K562 (cell line): ENCODE measurements around the gene MED29. TPM values are rescaled to one million over a fixed set of nuclear protein-coding genes. Genes with fewer than 3 reads are reported as not detected.

ENCODE experiments used
- ATF7 ChIP-seq: fragments of 450-650 bp; IDR thresholded peaks from 2 replicates; pipeline ENCODE4 v1.7.1; 2014; ENCODE audit warnings: mild to moderate bottlenecking, moderate library complexity
- CHCHD3 ChIP-seq: fragments of 250-450 bp; sonication (Bioruptor Pico); IDR thresholded peaks from 2 replicates; pipeline ENCODE4 v2.1.2; 2022; ENCODE audit warnings: mild to moderate bottlenecking
- CREM ChIP-seq: IDR thresholded peaks from 2 replicates; pipeline ENCODE4 v1.6.1; 2014; ENCODE audit warnings: antibody characterized with exemption, low read depth
- FOSL1 ChIP-seq: fragments of 200-800 bp; sonication (Bioruptor generic); conservative IDR thresholded peaks from 2 replicates; pipeline ENCODE4 v1.6.1; 2016; ENCODE audit warnings: missing genetic modification characterization, missing compliant biosample characterization
- GABPA ChIP-seq: fragments of 200-800 bp; sonication (Bioruptor generic); conservative IDR thresholded peaks from 2 replicates; pipeline ENCODE4 v1.6.1; 2016; ENCODE audit warnings: low read depth, missing genetic modification characterization, missing compliant biosample characterization
- GABPB1 ChIP-seq: sonication (generic); formaldehyde crosslinking; IDR thresholded peaks from 2 replicates; pipeline ENCODE4 v1.8.0; 2022; ENCODE audit warnings: mild to moderate bottlenecking, missing genetic modification reagents
- GTF2A2 ChIP-seq: IDR thresholded peaks from 2 replicates; pipeline ENCODE4 v1.6.1; 2016; ENCODE audit warnings: mild to moderate bottlenecking, missing genetic modification characterization, missing compliant biosample characterization
- POLR2B ChIP-seq: fragments of 450-650 bp; IDR thresholded peaks from 2 replicates; pipeline ENCODE4 v1.6.1; 2018; ENCODE audit warnings: low read depth; ENCODE audit not compliant: partially characterized antibody
- POLR2G ChIP-seq: fragments of 200-400 bp; formaldehyde crosslinking; IDR thresholded peaks from 2 replicates; pipeline ENCODE4 v1.6.1; 2017; ENCODE audit warnings: low read depth, mild to moderate bottlenecking, antibody characterized with exemption, low read length, moderate library complexity
- ZKSCAN3 ChIP-seq: fragments of 250-450 bp; sonication (Bioruptor Pico); IDR thresholded peaks from 2 replicates; pipeline ENCODE4 v1.4.0; 2020
- ZNF121 ChIP-seq: sonication (generic); formaldehyde crosslinking; conservative IDR thresholded peaks from 2 replicates; pipeline ENCODE4 v1.8.0; 2022; ENCODE audit warnings: missing genetic modification reagents
- ZNF589 ChIP-seq: fragments of 200-800 bp; sonication (Bioruptor generic); IDR thresholded peaks from 2 replicates; pipeline ENCODE4 v1.6.1; 2016; ENCODE audit warnings: low read depth, missing genetic modification characterization, missing compliant biosample characterization
- ZNF707 ChIP-seq: fragments of 250-450 bp; sonication (Bioruptor Pico); conservative IDR thresholded peaks from 2 replicates; pipeline ENCODE4 v1.8.0; 2022; ENCODE audit warnings: inconsistent platforms, mild to moderate bottlenecking, moderate library complexity
- polyA plus RNA-seq, 8 experiments: library from polyadenylated mRNA; depleted of rRNA in 4 of 8; stranded (reverse) in 5 of 8; unstranded in 3 of 8; fragments of >200 nt; fragmentation: Nextera tagmentation in 2 of 8; fragmentation: Illumina TruSeq in 1 of 8; extraction: Ambion mirVana in 2 of 8; extraction: Trizol in 1 of 8; gene quantifications; 2 replicates each; pipeline versions ENCODE4 v1.2.1 to v1.2.3, GENCODE V29; 2011 to 2014; ENCODE audit warnings: inconsistent platforms in 1 of 8, missing spikeins in 1 of 8
- total RNA-seq, 7 experiments: library from RNA; depleted of rRNA in 6 of 7; stranded (reverse); fragments of >200 nt in 6 of 7; fragmentation: Illumina TruSeq in 2 of 7; extraction: Trizol in 2 of 7; gene quantifications; 2 replicates each; pipeline versions ENCODE4 v1.2.1 to v1.2.3, GENCODE V29; 2011 to 2021; ENCODE audit warnings: low replicate concordance in 1 of 7
- TF ChIP-seq, protein P1 (sequence below): fragments of 250-450 bp; sonication (Bioruptor Pico); IDR thresholded peaks from 2 replicates; pipeline ENCODE4 v1.4.0; 2020; ENCODE audit warnings: borderline replicate concordance
- TF ChIP-seq, protein P2 (sequence below): fragments of 250-450 bp; sonication (Bioruptor Pico); IDR thresholded peaks from 2 replicates; pipeline ENCODE4 v1.5.0; 2021
- TF ChIP-seq, protein P3 (sequence below): fragments of 250-450 bp; sonication (Bioruptor Pico); IDR thresholded peaks from 2 replicates; pipeline ENCODE4 v1.4.0; 2020
- TF ChIP-seq, protein P4 (sequence below): fragments of 250-450 bp; sonication (Bioruptor Pico); IDR thresholded peaks from 2 replicates; pipeline ENCODE4 v1.5.0; 2022; ENCODE audit warnings: mild to moderate bottlenecking
- TF ChIP-seq, protein P5 (sequence below): fragments of 450-650 bp; IDR thresholded peaks from 2 replicates; pipeline ENCODE4 v1.6.1; 2016; ENCODE audit warnings: missing biosample characterization, missing genetic modification characterization

Gene MED29
- total and polyA plus RNA-seq, 9 of the 15 experiments (the other 6 are each of a cell fraction or from before 2014, with no cell fraction given) = 1.8 to 22.6 (median 12.4) TPM

DNA sequence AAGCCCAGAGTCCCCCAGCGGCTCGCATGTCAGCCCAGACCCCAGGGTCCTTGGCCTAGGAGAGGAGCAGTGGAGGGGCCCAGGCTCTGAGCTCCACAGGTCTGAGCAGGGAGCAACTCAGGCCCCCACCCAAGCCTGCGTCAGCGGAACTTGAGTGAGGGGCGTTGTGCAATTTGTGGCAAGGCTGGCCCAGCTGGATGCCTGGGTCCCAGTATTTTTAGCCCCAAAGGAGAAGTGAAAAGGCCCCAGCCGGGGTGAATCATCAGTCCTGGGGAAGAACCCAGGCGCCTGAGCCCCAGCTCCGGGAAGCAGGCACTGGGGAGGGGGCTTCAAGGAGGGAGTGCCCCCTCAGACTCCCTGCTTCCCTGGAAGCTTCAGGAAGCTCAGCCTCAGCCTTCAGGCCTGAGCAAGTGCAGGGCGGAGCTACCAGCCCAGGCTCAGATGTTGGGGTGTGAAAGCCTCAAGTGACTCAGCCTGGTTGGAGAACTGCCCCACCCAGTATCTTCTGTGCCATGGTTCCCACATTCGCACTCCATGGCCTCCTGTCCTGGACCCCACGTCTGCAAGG, 7.2 kb downstream of the MED29 start (continued):
- TF ChIP-seq ZNF589 (CRISPR knock-in tag) (no peak), FOSL1 (tag) (peak; percentile 63), GTF2A2 (tag) (no peak), GABPA (no peak), ATF7 (no peak), ZNF707 (CRISPR knock-in tag) (no peak), CHCHD3 (CRISPR knock-in tag) (no peak), POLR2B (no peak), ZNF121 (no peak), CREM (no peak), ZKSCAN3 (CRISPR knock-in tag) (no peak), POLR2G (0 out of 2 replicates have a peak, but pooled peaks have one; percentile 32), GABPB1 (CRISPR knock-in tag) (no peak)
- TF ChIP-seq, protein P1, sequence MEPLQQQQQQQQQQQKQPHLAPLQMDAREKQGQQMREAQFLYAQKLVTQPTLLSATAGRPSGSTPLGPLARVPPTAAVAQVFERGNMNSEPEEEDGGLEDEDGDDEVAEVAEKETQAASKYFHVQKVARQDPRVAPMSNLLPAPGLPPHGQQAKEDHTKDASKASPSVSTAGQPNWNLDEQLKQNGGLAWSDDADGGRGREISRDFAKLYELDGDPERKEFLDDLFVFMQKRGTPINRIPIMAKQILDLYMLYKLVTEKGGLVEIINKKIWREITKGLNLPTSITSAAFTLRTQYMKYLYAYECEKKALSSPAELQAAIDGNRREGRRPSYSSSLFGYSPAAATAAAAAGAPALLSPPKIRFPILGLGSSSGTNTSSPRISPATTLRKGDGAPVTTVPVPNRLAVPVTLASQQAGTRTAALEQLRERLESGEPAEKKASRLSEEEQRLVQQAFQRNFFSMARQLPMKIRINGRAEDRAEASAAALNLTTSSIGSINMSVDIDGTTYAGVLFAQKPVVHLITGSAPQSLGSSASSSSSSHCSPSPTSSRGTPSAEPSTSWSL (CRISPR knock-in tag) = no peak
- TF ChIP-seq, protein P2, sequence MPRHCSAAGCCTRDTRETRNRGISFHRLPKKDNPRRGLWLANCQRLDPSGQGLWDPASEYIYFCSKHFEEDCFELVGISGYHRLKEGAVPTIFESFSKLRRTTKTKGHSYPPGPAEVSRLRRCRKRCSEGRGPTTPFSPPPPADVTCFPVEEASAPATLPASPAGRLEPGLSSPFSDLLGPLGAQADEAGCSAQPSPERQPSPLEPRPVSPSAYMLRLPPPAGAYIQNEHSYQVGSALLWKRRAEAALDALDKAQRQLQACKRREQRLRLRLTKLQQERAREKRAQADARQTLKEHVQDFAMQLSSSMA (CRISPR knock-in tag) = no peak
- TF ChIP-seq, protein P3, sequence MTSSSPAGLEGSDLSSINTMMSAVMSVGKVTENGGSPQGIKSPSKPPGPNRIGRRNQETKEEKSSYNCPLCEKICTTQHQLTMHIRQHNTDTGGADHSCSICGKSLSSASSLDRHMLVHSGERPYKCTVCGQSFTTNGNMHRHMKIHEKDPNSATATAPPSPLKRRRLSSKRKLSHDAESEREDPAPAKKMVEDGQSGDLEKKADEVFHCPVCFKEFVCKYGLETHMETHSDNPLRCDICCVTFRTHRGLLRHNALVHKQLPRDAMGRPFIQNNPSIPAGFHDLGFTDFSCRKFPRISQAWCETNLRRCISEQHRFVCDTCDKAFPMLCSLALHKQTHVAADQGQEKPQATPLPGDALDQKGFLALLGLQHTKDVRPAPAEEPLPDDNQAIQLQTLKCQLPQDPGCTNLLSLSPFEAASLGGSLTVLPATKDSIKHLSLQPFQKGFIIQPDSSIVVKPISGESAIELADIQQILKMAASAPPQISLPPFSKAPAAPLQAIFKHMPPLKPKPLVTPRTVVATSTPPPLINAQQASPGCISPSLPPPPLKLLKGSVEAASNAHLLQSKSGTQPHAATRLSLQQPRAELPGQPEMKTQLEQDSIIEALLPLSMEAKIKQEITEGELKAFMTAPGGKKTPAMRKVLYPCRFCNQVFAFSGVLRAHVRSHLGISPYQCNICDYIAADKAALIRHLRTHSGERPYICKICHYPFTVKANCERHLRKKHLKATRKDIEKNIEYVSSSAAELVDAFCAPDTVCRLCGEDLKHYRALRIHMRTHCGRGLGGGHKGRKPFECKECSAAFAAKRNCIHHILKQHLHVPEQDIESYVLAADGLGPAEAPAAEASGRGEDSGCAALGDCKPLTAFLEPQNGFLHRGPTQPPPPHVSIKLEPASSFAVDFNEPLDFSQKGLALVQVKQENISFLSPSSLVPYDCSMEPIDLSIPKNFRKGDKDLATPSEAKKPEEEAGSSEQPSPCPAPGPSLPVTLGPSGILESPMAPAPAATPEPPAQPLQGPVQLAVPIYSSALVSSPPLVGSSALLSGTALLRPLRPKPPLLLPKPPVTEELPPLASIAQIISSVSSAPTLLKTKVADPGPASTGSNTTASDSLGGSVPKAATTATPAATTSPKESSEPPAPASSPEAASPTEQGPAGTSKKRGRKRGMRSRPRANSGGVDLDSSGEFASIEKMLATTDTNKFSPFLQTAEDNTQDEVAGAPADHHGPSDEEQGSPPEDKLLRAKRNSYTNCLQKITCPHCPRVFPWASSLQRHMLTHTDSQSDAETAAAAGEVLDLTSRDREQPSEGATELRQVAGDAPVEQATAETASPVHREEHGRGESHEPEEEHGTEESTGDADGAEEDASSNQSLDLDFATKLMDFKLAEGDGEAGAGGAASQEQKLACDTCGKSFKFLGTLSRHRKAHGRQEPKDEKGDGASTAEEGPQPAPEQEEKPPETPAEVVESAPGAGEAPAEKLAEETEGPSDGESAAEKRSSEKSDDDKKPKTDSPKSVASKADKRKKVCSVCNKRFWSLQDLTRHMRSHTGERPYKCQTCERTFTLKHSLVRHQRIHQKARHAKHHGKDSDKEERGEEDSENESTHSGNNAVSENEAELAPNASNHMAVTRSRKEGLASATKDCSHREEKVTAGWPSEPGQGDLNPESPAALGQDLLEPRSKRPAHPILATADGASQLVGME = no peak
- TF ChIP-seq, protein P4, sequence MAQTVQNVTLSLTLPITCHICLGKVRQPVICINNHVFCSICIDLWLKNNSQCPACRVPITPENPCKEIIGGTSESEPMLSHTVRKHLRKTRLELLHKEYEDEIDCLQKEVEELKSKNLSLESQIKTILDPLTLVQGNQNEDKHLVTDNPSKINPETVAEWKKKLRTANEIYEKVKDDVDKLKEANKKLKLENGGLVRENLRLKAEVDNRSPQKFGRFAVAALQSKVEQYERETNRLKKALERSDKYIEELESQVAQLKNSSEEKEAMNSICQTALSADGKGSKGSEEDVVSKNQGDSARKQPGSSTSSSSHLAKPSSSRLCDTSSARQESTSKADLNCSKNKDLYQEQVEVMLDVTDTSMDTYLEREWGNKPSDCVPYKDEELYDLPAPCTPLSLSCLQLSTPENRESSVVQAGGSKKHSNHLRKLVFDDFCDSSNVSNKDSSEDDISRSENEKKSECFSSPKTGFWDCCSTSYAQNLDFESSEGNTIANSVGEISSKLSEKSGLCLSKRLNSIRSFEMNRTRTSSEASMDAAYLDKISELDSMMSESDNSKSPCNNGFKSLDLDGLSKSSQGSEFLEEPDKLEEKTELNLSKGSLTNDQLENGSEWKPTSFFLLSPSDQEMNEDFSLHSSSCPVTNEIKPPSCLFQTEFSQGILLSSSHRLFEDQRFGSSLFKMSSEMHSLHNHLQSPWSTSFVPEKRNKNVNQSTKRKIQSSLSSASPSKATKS = no peak
- TF ChIP-seq, protein P5, sequence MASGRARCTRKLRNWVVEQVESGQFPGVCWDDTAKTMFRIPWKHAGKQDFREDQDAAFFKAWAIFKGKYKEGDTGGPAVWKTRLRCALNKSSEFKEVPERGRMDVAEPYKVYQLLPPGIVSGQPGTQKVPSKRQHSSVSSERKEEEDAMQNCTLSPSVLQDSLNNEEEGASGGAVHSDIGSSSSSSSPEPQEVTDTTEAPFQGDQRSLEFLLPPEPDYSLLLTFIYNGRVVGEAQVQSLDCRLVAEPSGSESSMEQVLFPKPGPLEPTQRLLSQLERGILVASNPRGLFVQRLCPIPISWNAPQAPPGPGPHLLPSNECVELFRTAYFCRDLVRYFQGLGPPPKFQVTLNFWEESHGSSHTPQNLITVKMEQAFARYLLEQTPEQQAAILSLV (tag) = no peak
